CD8-positive, alpha-beta memory T cell (primary cell): ENCODE results near the gene AIDA. TPM values are rescaled to one million over a fixed set of nuclear protein-coding genes. Genes with fewer than 3 reads are reported as not detected.

ENCODE experiments used
- CTCF ChIA-PET: fragments of 350-600 bp; sonication (Branson Sonifier 250); formaldehyde crosslinking; loops from one replicate; lab custom pipeline; 2021; ENCODE audit warnings: antibody characterized with exemption; lab: Charles Lee
- POLR2A ChIA-PET: fragments of 350-600 bp; sonication (Branson Sonifier 250); formaldehyde crosslinking; loops from one replicate; lab custom pipeline; 2021; ENCODE audit warnings: antibody characterized with exemption; lab: Charles Lee
- DNase-seq, 5 donors: peaks; one replicate each; pipeline versions ENCODE4 v3.0.0 to v3.0.0-alpha.2; 2020 to 2022; ENCODE audit warnings: mixed read lengths in 1 of 5
- H3K27ac ChIP-seq: one replicate; pipeline ENCODE4 v1.7.0; 2013; ENCODE audit warnings: low read depth, mild to moderate bottlenecking, low read length, moderate library complexity
- H3K27me3 ChIP-seq: 2 replicates; pipeline ENCODE4 v1.7.0; 2013; ENCODE audit warnings: low read length, mild to moderate bottlenecking; ENCODE audit not compliant: insufficient read depth, poor library complexity, severe bottlenecking
- H3K36me3 ChIP-seq: 2 replicates; pipeline ENCODE4 v1.7.0; 2013; ENCODE audit warnings: mild to moderate bottlenecking, low read length, moderate library complexity; ENCODE audit not compliant: insufficient read depth
- H3K4me1 ChIP-seq: 2 replicates; pipeline ENCODE4 v1.7.0; 2013; ENCODE audit warnings: mild to moderate bottlenecking, low read length, moderate library complexity; ENCODE audit not compliant: insufficient read depth
- H3K4me3 ChIP-seq: 2 replicates; pipeline ENCODE4 v1.7.0; 2013; ENCODE audit warnings: mild to moderate bottlenecking, low read length
- H3K9me3 ChIP-seq: 2 replicates; pipeline ENCODE4 v1.7.0; 2013; ENCODE audit warnings: mild to moderate bottlenecking, low read length
- H3K27ac Mint-ChIP-seq, 8 donors: one replicate each; pipeline ENCODE4 v1.8.0; 2020 to 2021; ENCODE audit warnings: mixed read lengths in 8 of 8, mild to moderate bottlenecking in 6 of 8, inconsistent platforms in 3 of 8, moderate library complexity in 3 of 8
- H3K27me3 Mint-ChIP-seq, 2 donors: one replicate each; pipeline ENCODE4 v1.8.0; 2020 to 2021; ENCODE audit warnings: mixed read lengths in 2 of 2, mild to moderate bottlenecking in 1 of 2, moderate library complexity in 1 of 2
- H3K36me3 Mint-ChIP-seq, 3 donors: one replicate each; pipeline ENCODE4 v1.8.0; 2020 to 2021; ENCODE audit warnings: mixed read lengths in 3 of 3, inconsistent platforms in 1 of 3, mild to moderate bottlenecking in 1 of 3
- H3K4me1 Mint-ChIP-seq, 3 donors: one replicate each; pipeline ENCODE4 v1.8.0; 2020 to 2021; ENCODE audit warnings: mixed read lengths in 3 of 3, inconsistent platforms in 1 of 3, mild to moderate bottlenecking in 1 of 3
- H3K4me3 Mint-ChIP-seq, 7 donors: one replicate each; pipeline ENCODE4 v1.8.0; 2020 to 2021; ENCODE audit warnings: mixed read lengths in 7 of 7, mild to moderate bottlenecking in 6 of 7, moderate library complexity in 4 of 7, inconsistent platforms in 2 of 7
- H3K9me3 Mint-ChIP-seq, 5 donors: one replicate each; pipeline ENCODE4 v1.8.0; 2020 to 2022; ENCODE audit warnings: mixed read lengths in 5 of 5, mild to moderate bottlenecking in 3 of 5, moderate library complexity in 2 of 5, inconsistent platforms in 1 of 5
- polyA plus RNA-seq: library from polyadenylated mRNA; unstranded; fragments of 300-500 nt; fragmentation: Illumina TruSeq; gene quantifications from one replicate; pipeline ENCODE4 v1.2.3, GENCODE V29; 2021
- total RNA-seq, 2 experiments: library from RNA; stranded (reverse); gene quantifications; one replicate each; pipeline ENCODE4 v1.2.3, GENCODE V29; 2021

The AIDA gene
- total and polyA plus RNA-seq, 3 experiments from 2014 or later: 29.2 to 59.1 (median 57.9) TPM

- Histone ChIP-seq H3K9me3 (no peaks in the 10 kb centered on the region), H3K27ac (no peak overlapping the region), H3K4me1 (peaks cover 36% of the 10 kb centered on the region), H3K36me3 (no peaks in the 10 kb centered on the region), H3K4me3 (no peak overlapping the region), H3K27me3 (no peaks in the 10 kb centered on the region)
- DNase-seq: no peak
- peak overlapping the region; percentile 7 to 99 (median 97) for H3K4me3 Mint-ChIP-seq
- POLR2A ChIA-PET: no interaction called here
- H3K36me3 Mint-ChIP-seq: peaks cover 6 to 57% (median 8%) of the 10 kb centered on the region in 3 donors
- no peaks in the 10 kb centered on the region for H3K27me3 Mint-ChIP-seq
- H3K4me1 Mint-ChIP-seq: peaks cover 59 to 71% (median 68%) of the 10 kb centered on the region in 3 donors
- H3K27ac Mint-ChIP-seq: peak overlapping the region in 7 of 8 donors; percentile 1 to 100 (median 44)
- no peaks in the 10 kb centered on the region for H3K9me3 Mint-ChIP-seq
- CTCF ChIA-PET: no interaction called here
These were observed 2.6 kb downstream of the AIDA start for GRCh38 chr1:222709700-222710153.

- Mint-ChIP-seq H3K9me3 (no peaks in the 10 kb centered on the region), H3K4me1 (peaks cover 62 to 85% (median 69%) of the 10 kb centered on the region in 3 donors), H3K4me3 (no peak overlapping the region), H3K36me3 (peaks cover 9 to 62% (median 11%) of the 10 kb centered on the region in 3 donors), H3K27me3 (no peaks in the 10 kb centered on the region), H3K27ac (no peak overlapping the region)
- H3K4me1 ChIP-seq: peaks cover 27% of the 10 kb centered on the region
- no peaks in the 10 kb centered on the region for H3K27me3 ChIP-seq
- no peak for DNase-seq
- no peak overlapping the region for H3K27ac ChIP-seq
- H3K9me3 ChIP-seq: no peaks in the 10 kb centered on the region
- ChIA-PET POLR2A (no interaction called here), CTCF (no interaction called here)
- peaks cover 19% of the 10 kb centered on the region for H3K36me3 ChIP-seq
- no peak overlapping the region for H3K4me3 ChIP-seq
These were observed 5.5 kb downstream of the AIDA start for GRCh38 chr1:222706815-222707214.

- peak overlapping the region in 2 of 8 donors; percentile 61 to 63 for H3K27ac Mint-ChIP-seq
- peaks cover 11 to 63% (median 11%) of the 10 kb centered on the region in 3 donors for H3K36me3 Mint-ChIP-seq
- H3K36me3 ChIP-seq: peaks cover 19% of the 10 kb centered on the region
- H3K9me3 ChIP-seq: no peaks in the 10 kb centered on the region
- ChIA-PET POLR2A (no interaction called here), CTCF (no interaction called here)
- H3K4me3 ChIP-seq: no peak overlapping the region
- H3K4me3 Mint-ChIP-seq: peak overlapping the region in 1 of 7 donors; percentile 4
- H3K27me3 Mint-ChIP-seq: no peaks in the 10 kb centered on the region
- H3K27ac ChIP-seq: no peak overlapping the region
- DNase-seq: no peak
- peaks cover 42 to 65% (median 48%) of the 10 kb centered on the region in 3 donors for H3K4me1 Mint-ChIP-seq
- no peaks in the 10 kb centered on the region for H3K27me3 ChIP-seq
- no peaks in the 10 kb centered on the region for H3K9me3 Mint-ChIP-seq
- H3K4me1 ChIP-seq: peaks cover 12% of the 10 kb centered on the region
These were observed 8.0 kb downstream of the AIDA start for GRCh38 chr1:222704260-222704659.

- H3K36me3 Mint-ChIP-seq: peaks cover 11 to 60% (median 13%) of the 10 kb centered on the region in 3 donors
- POLR2A ChIA-PET: no interaction called here
- H3K27me3 Mint-ChIP-seq: no peaks in the 10 kb centered on the region
- Histone ChIP-seq H3K4me1 (peaks cover 5% of the 10 kb centered on the region), H3K9me3 (no peaks in the 10 kb centered on the region), H3K27me3 (no peaks in the 10 kb centered on the region), H3K4me3 (no peak overlapping the region), H3K36me3 (peaks cover 19% of the 10 kb centered on the region), H3K27ac (no peak overlapping the region)
- CTCF ChIA-PET: no interaction called here
- H3K4me1 Mint-ChIP-seq: peaks cover 36 to 57% (median 47%) of the 10 kb centered on the region in 3 donors
- H3K9me3 Mint-ChIP-seq: no peaks in the 10 kb centered on the region
- no peak overlapping the region for H3K4me3 Mint-ChIP-seq
- H3K27ac Mint-ChIP-seq: peak overlapping the region in 1 of 8 donors; percentile 52
- no peak for DNase-seq
These were observed 10.1 kb downstream of the AIDA start for GRCh38 chr1:222702210-222702609.

- no peaks in the 10 kb centered on the region for H3K4me1 ChIP-seq
- H3K27ac Mint-ChIP-seq: peak overlapping the region in 3 of 8 donors; percentile 5 to 68 (median 36)
- H3K27me3 ChIP-seq: no peaks in the 10 kb centered on the region
- no peak for DNase-seq
- ChIA-PET POLR2A (no interaction called here), CTCF (no interaction called here)
- H3K9me3 ChIP-seq: no peaks in the 10 kb centered on the region
- no peaks in the 10 kb centered on the region for H3K9me3 Mint-ChIP-seq
- no peak overlapping the region for H3K4me3 Mint-ChIP-seq
- H3K36me3 Mint-ChIP-seq: peaks cover 0 to 44% (median 8%) of the 10 kb centered on the region in 3 donors
- no peak overlapping the region for H3K27ac ChIP-seq
- no peaks in the 10 kb centered on the region for H3K27me3 Mint-ChIP-seq
- H3K4me3 ChIP-seq: no peak overlapping the region
- H3K4me1 Mint-ChIP-seq: peaks cover 20 to 46% (median 28%) of the 10 kb centered on the region in 3 donors
- H3K36me3 ChIP-seq: peaks cover 9% of the 10 kb centered on the region
These were observed 14.5 kb downstream of the AIDA start for GRCh38 chr1:222697826-222698225.

- no peaks in the 10 kb centered on the region for H3K27me3 ChIP-seq
- no peak overlapping the region for H3K27ac ChIP-seq
- H3K9me3 Mint-ChIP-seq: no peaks in the 10 kb centered on the region
- ChIA-PET POLR2A (no interaction called here), CTCF (no interaction called here)
- no peak overlapping the region for H3K4me3 ChIP-seq
- H3K4me1 Mint-ChIP-seq: peaks cover 18 to 46% (median 28%) of the 10 kb centered on the region in 3 donors
- no peak overlapping the region for H3K4me3 Mint-ChIP-seq
- H3K4me1 ChIP-seq: no peaks in the 10 kb centered on the region
- H3K36me3 ChIP-seq: peaks cover 4% of the 10 kb centered on the region
- no peaks in the 10 kb centered on the region for H3K9me3 ChIP-seq
- no peaks in the 10 kb centered on the region for H3K27me3 Mint-ChIP-seq
- H3K36me3 Mint-ChIP-seq: peaks cover 0 to 44% (median 7%) of the 10 kb centered on the region in 3 donors
- no peak overlapping the region for H3K27ac Mint-ChIP-seq
- DNase-seq: no peak
These were observed 15.1 kb downstream of the AIDA start for GRCh38 chr1:222697203-222697602.

GRCh38 chr1:222696741-222697140, 15.6 kb downstream of the AIDA start:
- H3K27ac Mint-ChIP-seq: no peak overlapping the region
- peaks cover 18 to 48% (median 28%) of the 10 kb centered on the region in 3 donors for H3K4me1 Mint-ChIP-seq
- H3K27me3 Mint-ChIP-seq: no peaks in the 10 kb centered on the region
- H3K4me3 Mint-ChIP-seq: no peak overlapping the region
- H3K27ac ChIP-seq: no peak overlapping the region
- H3K4me3 ChIP-seq: no peak overlapping the region
- POLR2A ChIA-PET: no interaction called here
- no peaks in the 10 kb centered on the region for H3K4me1 ChIP-seq
- H3K9me3 Mint-ChIP-seq: no peaks in the 10 kb centered on the region
- peaks cover 0 to 47% (median 7%) of the 10 kb centered on the region in 3 donors for H3K36me3 Mint-ChIP-seq
- no peaks in the 10 kb centered on the region for H3K27me3 ChIP-seq
- CTCF ChIA-PET: no interaction called here
- H3K36me3 ChIP-seq: peaks cover 4% of the 10 kb centered on the region
- DNase-seq: no peak
- H3K9me3 ChIP-seq: no peaks in the 10 kb centered on the region

- Mint-ChIP-seq H3K36me3 (peaks cover 0 to 42% (median 5%) of the 10 kb centered on the region in 3 donors), H3K27ac (peak overlapping the region in 3 of 8 donors; percentile 35 to 76 (median 46)), H3K4me3 (no peak overlapping the region), H3K4me1 (peaks cover 21 to 48% (median 33%) of the 10 kb centered on the region in 3 donors), H3K27me3 (no peaks in the 10 kb centered on the region), H3K9me3 (no peaks in the 10 kb centered on the region)
- POLR2A ChIA-PET: interaction anchor here (0.6 kb wide), 1 partner anchor 18 kb away, joined by 3 read pairs; no protein-coding TSS in a partner anchor
- Histone ChIP-seq H3K27me3 (no peaks in the 10 kb centered on the region), H3K9me3 (no peaks in the 10 kb centered on the region), H3K36me3 (peaks cover 4% of the 10 kb centered on the region), H3K4me1 (no peaks in the 10 kb centered on the region), H3K27ac (no peak overlapping the region), H3K4me3 (no peak overlapping the region)
- no peak for DNase-seq
- CTCF ChIA-PET: no interaction called here
These were observed 17.4 kb downstream of the AIDA start for GRCh38 chr1:222694927-222695326.
